SK-N-SH (cell line): ENCODE results near the gene BMP6. TPM values are rescaled to one million over a fixed set of nuclear protein-coding genes. Genes with fewer than 3 reads are reported as not detected.

ENCODE experiments used
- CTCF ChIA-PET: fragments of 300-600, 350-600 bp; formaldehyde crosslinking; extraction: SDS; loops from one replicate; lab custom pipeline; 2021; lab: Yijun Ruan, JAX
- POLR2A ChIA-PET: fragments of 350-600 bp; sonication (Branson Sonifier 250); formaldehyde crosslinking; extraction: SDS; loops from one replicate; lab custom pipeline; 2020; ENCODE audit warnings: antibody characterized with exemption, inconsistent platforms; lab: Yijun Ruan, JAX
- DNase-seq: peaks from one replicate; pipeline ENCODE4 v3.0.0; 2012
- H2AFZ ChIP-seq: fragments of 200-600 bp; sonication (generic); 2 replicates; pipeline ENCODE4 v1.8.1; 2016; ENCODE audit warnings: antibody characterized with exemption, mild to moderate bottlenecking, low read depth
- H3F3A ChIP-seq: fragments of 200-600 bp; sonication (generic); replicated peaks from 2 replicates; pipeline ENCODE3; 2016; ENCODE audit warnings: antibody characterized with exemption, mild to moderate bottlenecking; ENCODE audit not compliant: insufficient read depth
- H3K27ac ChIP-seq, 2 experiments: fragments of 200-500 bp in 1 of 2; fragments of 200-600 bp in 1 of 2; sonication (Bioruptor generic) in 1 of 2; sonication (generic), shearing (Covaris generic) in 1 of 2; 2 replicates each; pipeline versions ENCODE4 v1.5.1 to v1.6.1; 2014 to 2016; ENCODE audit warnings: low read depth in 2 of 2, inconsistent platforms in 1 of 2, low read length in 1 of 2, mild to moderate bottlenecking in 1 of 2, mixed read lengths in 1 of 2
- H3K27me3 ChIP-seq: fragments of 200-600 bp; sonication (generic), shearing (Covaris generic); 2 replicates; pipeline ENCODE4 v1.6.1; 2016; ENCODE audit warnings: mixed run types; ENCODE audit not compliant: insufficient read depth
- H3K36me3 ChIP-seq, 2 experiments: fragments of 200-500 bp in 1 of 2; fragments of 200-600 bp in 1 of 2; sonication (Bioruptor generic) in 1 of 2; sonication (generic) in 1 of 2; replicated peaks in 1 of 2; 2 replicates each; pipeline versions ENCODE3 to v1.5.1; 2014 to 2016; ENCODE audit warnings: low read length in 1 of 2, mild to moderate bottlenecking in 1 of 2; ENCODE audit not compliant: insufficient read depth in 2 of 2, control insufficient read depth in 1 of 2
- H3K4me1 ChIP-seq, 2 experiments: fragments of 200-500 bp in 1 of 2; fragments of 200-600 bp in 1 of 2; sonication (Bioruptor generic) in 1 of 2; sonication (generic), shearing (Covaris generic) in 1 of 2; 2 replicates each; pipeline versions ENCODE4 v1.5.1 to v1.6.1; 2014 to 2016; ENCODE audit warnings: low read depth in 1 of 2, low read length in 1 of 2, mixed run types in 1 of 2; ENCODE audit not compliant: insufficient read depth in 2 of 2, control insufficient read depth in 1 of 2
- H3K4me2 ChIP-seq: fragments of 200-600 bp; sonication (generic), shearing (Covaris generic); 2 replicates; pipeline ENCODE4 v1.6.1; 2017; ENCODE audit warnings: mixed run types
- H3K4me3 ChIP-seq, 2 experiments: fragments of 200-500 bp in 1 of 2; fragments of 200-600 bp in 1 of 2; sonication (Bioruptor generic) in 1 of 2; sonication (generic), shearing (Covaris generic) in 1 of 2; 2 replicates each; pipeline versions ENCODE4 v1.5.1 to v1.8.1; 2014 to 2016; ENCODE audit warnings: low read depth in 2 of 2, inconsistent platforms in 1 of 2, low read length in 1 of 2, mild to moderate bottlenecking in 1 of 2, mixed read lengths in 1 of 2, moderate library complexity in 1 of 2
- H3K79me2 ChIP-seq: fragments of 200-600 bp; sonication (generic); 2 replicates; pipeline ENCODE4 v1.8.1; 2017; ENCODE audit warnings: mild to moderate bottlenecking; ENCODE audit not compliant: insufficient read depth
- H3K9ac ChIP-seq: fragments of 200-600 bp; sonication (generic); 2 replicates; pipeline ENCODE4 v1.6.1; 2017; ENCODE audit warnings: mixed run types
- H3K9me2 ChIP-seq: fragments of 200-600 bp; sonication (generic); 2 replicates; pipeline ENCODE4 v1.6.1; 2017; ENCODE audit warnings: mixed run types
- H3K9me3 ChIP-seq: fragments of 200-600 bp; sonication (generic); 2 replicates; pipeline ENCODE4 v1.6.1; 2017; ENCODE audit warnings: mixed run types, mild to moderate bottlenecking, moderate library complexity
- H4K20me1 ChIP-seq: fragments of 200-600 bp; sonication (generic); 2 replicates; pipeline ENCODE4 v1.6.1; 2017; ENCODE audit warnings: mild to moderate bottlenecking, mixed run types; ENCODE audit not compliant: insufficient read depth
- ELF1 ChIP-seq: IDR thresholded peaks from 2 replicates; pipeline ENCODE4 v1.4.0; 2012
- EZH2phosphoT487 ChIP-seq: fragments of 200-600 bp; sonication (generic); IDR thresholded peaks from 2 replicates; pipeline ENCODE4 v1.6.1; 2017; ENCODE audit warnings: low read depth, mixed run types, mild to moderate bottlenecking, antibody characterized with exemption, moderate library complexity, borderline replicate concordance
- FOSL2 ChIP-seq: IDR thresholded peaks from 2 replicates; pipeline ENCODE4 v1.4.0; 2012; ENCODE audit warnings: low read depth, mild to moderate bottlenecking, moderate library complexity, borderline replicate concordance
- FOXJ3 ChIP-seq: sonication (generic); formaldehyde crosslinking; IDR thresholded peaks from 2 replicates; pipeline ENCODE4 v1.5.1; 2020; ENCODE audit warnings: mild to moderate bottlenecking, missing genetic modification reagents
- FOXM1 ChIP-seq: IDR thresholded peaks from 2 replicates; pipeline ENCODE4 v1.4.0; 2012; ENCODE audit warnings: low read depth, mild to moderate bottlenecking
- GABPA ChIP-seq: IDR thresholded peaks from 2 replicates; pipeline ENCODE4 v1.4.0; 2012; ENCODE audit warnings: low read depth, mild to moderate bottlenecking
- GATA2 ChIP-seq: sonication (generic); formaldehyde crosslinking; IDR thresholded peaks from 2 replicates; pipeline ENCODE4 v1.5.0; 2020; ENCODE audit warnings: mild to moderate bottlenecking, missing genetic modification reagents
- JUND ChIP-seq: IDR thresholded peaks from 2 replicates; pipeline ENCODE4 v1.4.0; 2012
- MEF2A ChIP-seq: IDR thresholded peaks from 2 replicates; pipeline ENCODE4 v1.4.0; 2012; ENCODE audit warnings: low read depth, borderline replicate concordance
- POLR2AphosphoS5 ChIP-seq: IDR thresholded peaks from 2 replicates; pipeline ENCODE4 v1.6.1; 2012; ENCODE audit warnings: low read depth, low read length
- RAD21 ChIP-seq: IDR thresholded peaks from 2 replicates; pipeline ENCODE4 v1.6.1; 2012; ENCODE audit warnings: mild to moderate bottlenecking, low read length
- SIN3A ChIP-seq: IDR thresholded peaks from 2 replicates; pipeline ENCODE4 v1.6.1; 2012; ENCODE audit warnings: low read depth, mild to moderate bottlenecking, low read length, moderate library complexity, borderline replicate concordance
- SMC3 ChIP-seq: IDR thresholded peaks from 2 replicates; pipeline ENCODE4 v1.6.1; 2012; ENCODE audit warnings: low read depth, low read length, improper control_type of control experiment
- TAF1 ChIP-seq: IDR thresholded peaks from 2 replicates; pipeline ENCODE4 v1.6.1; 2012; ENCODE audit warnings: low read depth, mild to moderate bottlenecking, low read length, moderate library complexity, borderline replicate concordance
- WGBS: methylation state at CpG from one replicate; pipeline ENCODE4 v1.1.6; 2017; ENCODE audit warnings: low lambda C conversion rate; 5-methylcytosine and 5-hydroxymethylcytosine counted together
- polyA plus RNA-seq, 3 experiments: library from polyadenylated mRNA; depleted of rRNA; stranded (reverse); fragments of >200 nt; gene quantifications; 2 replicates each; pipeline ENCODE4 v1.2.3, GENCODE V29; 2012
- TF ChIP-seq, protein P1 (sequence below): fragments of 150-350 bp; IDR thresholded peaks from 2 replicates; pipeline ENCODE4 v1.6.1; 2016; ENCODE audit warnings: mild to moderate bottlenecking, low read depth, low read length
- TF ChIP-seq, protein P2 (sequence below): IDR thresholded peaks from 2 replicates; pipeline ENCODE4 v1.4.0; 2012; ENCODE audit warnings: low read depth, borderline replicate concordance
- TF ChIP-seq, protein P3 (sequence below): fragments of 150-350 bp; IDR thresholded peaks from 2 replicates; pipeline ENCODE4 v1.6.1; 2017; ENCODE audit warnings: antibody characterized with exemption, low read length, low read depth, borderline replicate concordance
- TF ChIP-seq, protein P4 (sequence below): IDR thresholded peaks from 2 replicates; pipeline ENCODE4; 2012

Gene BMP6
- polyA plus RNA-seq, 1 of the 3 experiments (the other 2 are of a cell fraction) = not detected

DNA sequence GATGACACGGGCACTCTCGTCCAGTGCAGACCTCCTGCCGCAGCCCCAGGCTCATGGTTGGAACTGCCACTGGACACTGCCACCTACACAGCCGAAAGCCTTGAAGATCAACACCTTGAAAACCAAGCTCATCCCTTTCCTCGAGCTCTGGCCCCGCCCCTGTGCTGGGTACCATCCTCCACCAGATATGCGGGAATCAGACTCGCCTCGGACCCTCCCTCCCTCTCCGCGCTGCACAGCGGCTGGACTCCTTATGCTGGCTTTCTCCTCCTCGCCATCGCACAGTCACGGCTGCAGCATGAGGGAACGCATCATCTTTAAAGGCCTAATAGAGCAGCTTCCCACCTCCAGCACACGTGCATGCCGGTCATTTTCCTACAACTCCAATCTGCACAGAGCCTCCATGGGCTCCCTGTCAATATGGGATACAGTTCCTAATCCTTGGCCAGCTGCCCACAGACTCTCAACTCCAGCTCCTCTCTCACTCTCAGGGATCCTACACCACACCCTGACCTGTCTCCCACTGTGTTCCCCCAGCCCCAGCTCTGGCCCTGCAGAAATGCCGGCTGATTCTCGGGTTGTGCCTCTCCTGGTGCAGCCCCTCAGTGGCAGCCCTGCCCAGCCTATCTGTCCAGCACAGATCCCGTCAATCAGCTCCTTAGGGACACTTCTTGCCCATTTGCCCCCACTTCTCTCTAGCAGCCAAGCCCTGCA lies 161.5 kb downstream of the BMP6 start:
- Histone ChIP-seq H3K36me3 (peaks cover 72 to 97% of the 10 kb centered on the region in 2 experiments), H3K9ac (no peak overlapping the region), H3K79me2 (no peaks in the 10 kb centered on the region; the same call in 1 of the 2 replicates), H3K9me2 (no peaks in the 10 kb centered on the region), H3K4me2 (no peak overlapping the region), H3K4me3 (no peak overlapping the region), H3K9me3 (no peaks in the 10 kb centered on the region), H3K27ac (no peak overlapping the region), H3F3A (no peaks in the 10 kb centered on the region), H3K27me3 (no peaks in the 10 kb centered on the region), H3K4me1 (no peaks in the 10 kb centered on the region), H2AFZ (no peak overlapping the region), H4K20me1 (no peaks in the 10 kb centered on the region)
- DNase-seq = no peak
- ChIA-PET CTCF (no interaction called here), POLR2A (no interaction called here)
- TF ChIP-seq FOSL2 (no peak), POLR2AphosphoS5 (no peak), MEF2A (no peak), FOXJ3 (CRISPR knock-in tag) (no peak), GATA2 (no peak), EZH2phosphoT487 (no peak), FOXM1 (no peak), ELF1 (no peak), TAF1 (no peak), JUND (no peak), RAD21 (no peak), SIN3A (no peak)
- TF ChIP-seq, protein P1, sequence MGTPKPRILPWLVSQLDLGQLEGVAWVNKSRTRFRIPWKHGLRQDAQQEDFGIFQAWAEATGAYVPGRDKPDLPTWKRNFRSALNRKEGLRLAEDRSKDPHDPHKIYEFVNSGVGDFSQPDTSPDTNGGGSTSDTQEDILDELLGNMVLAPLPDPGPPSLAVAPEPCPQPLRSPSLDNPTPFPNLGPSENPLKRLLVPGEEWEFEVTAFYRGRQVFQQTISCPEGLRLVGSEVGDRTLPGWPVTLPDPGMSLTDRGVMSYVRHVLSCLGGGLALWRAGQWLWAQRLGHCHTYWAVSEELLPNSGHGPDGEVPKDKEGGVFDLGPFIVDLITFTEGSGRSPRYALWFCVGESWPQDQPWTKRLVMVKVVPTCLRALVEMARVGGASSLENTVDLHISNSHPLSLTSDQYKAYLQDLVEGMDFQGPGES = no peak
- WGBS = 98% methylated on average over 18 of the region's 21 CpGs

DNA sequence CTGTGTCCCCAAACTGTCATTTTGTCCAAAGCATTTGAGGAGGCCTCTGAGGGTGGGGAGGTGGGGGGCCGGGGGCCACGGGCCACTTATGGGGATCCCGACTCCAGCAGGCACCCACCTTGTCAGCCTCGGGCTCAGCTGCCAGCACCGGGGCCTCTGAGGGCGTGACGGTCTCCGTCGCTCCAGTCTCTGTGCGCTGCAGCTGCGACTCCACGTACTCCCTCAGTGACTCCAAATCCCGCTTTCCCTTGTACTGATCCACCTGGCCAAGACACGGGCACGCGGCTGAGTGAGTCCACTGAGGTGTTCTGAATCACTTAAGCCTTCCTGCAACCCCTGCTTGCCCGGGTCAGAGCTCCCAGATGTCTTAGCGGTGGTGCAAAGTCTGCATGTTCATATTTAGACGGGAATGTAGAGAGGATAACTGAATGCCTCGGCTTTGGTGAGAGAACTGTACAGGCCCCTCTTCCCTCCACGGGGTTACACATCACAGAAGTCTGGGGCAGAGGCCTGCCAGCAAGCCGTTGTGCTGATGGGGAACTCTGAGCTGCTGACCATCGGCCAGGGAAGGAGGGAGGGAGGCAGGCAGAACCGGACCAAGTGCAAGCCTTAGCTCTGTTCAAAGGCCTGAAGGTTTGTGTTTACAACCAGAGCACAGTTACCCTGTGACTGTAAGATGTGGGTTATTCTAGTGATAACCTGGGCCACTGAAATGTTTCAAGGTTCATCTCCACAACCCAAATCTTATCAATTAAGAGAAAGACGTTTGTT lies 162.9 kb downstream of the BMP6 start:
- Histone ChIP-seq H3K4me1 (no peaks in the 10 kb centered on the region), H3K27ac (no peak overlapping the region), H3K79me2 (no peaks in the 10 kb centered on the region; the same call in 1 of the 2 replicates), H4K20me1 (no peaks in the 10 kb centered on the region), H3K9ac (no peak overlapping the region), H3K27me3 (no peaks in the 10 kb centered on the region), H3K36me3 (peaks cover 60 to 97% of the 10 kb centered on the region in 2 experiments), H3F3A (no peaks in the 10 kb centered on the region), H3K4me2 (no peak overlapping the region), H3K4me3 (no peak overlapping the region), H3K9me3 (no peaks in the 10 kb centered on the region), H2AFZ (no peak overlapping the region), H3K9me2 (no peaks in the 10 kb centered on the region)
- CTCF ChIA-PET = interaction anchor here (1.1 kb wide), 1 partner anchor 21 kb away, joined by 3 read pairs; no protein-coding TSS in a partner anchor
- TF ChIP-seq SMC3 (no peak), SIN3A (no peak), MEF2A (no peak), GABPA (no peak)
- TF ChIP-seq, protein P2, sequence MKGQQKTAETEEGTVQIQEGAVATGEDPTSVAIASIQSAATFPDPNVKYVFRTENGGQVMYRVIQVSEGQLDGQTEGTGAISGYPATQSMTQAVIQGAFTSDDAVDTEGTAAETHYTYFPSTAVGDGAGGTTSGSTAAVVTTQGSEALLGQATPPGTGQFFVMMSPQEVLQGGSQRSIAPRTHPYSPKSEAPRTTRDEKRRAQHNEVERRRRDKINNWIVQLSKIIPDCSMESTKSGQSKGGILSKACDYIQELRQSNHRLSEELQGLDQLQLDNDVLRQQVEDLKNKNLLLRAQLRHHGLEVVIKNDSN = no peak
- TF ChIP-seq, protein P3, sequence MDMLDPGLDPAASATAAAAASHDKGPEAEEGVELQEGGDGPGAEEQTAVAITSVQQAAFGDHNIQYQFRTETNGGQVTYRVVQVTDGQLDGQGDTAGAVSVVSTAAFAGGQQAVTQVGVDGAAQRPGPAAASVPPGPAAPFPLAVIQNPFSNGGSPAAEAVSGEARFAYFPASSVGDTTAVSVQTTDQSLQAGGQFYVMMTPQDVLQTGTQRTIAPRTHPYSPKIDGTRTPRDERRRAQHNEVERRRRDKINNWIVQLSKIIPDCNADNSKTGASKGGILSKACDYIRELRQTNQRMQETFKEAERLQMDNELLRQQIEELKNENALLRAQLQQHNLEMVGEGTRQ = no peak
- TF ChIP-seq, protein P4, sequence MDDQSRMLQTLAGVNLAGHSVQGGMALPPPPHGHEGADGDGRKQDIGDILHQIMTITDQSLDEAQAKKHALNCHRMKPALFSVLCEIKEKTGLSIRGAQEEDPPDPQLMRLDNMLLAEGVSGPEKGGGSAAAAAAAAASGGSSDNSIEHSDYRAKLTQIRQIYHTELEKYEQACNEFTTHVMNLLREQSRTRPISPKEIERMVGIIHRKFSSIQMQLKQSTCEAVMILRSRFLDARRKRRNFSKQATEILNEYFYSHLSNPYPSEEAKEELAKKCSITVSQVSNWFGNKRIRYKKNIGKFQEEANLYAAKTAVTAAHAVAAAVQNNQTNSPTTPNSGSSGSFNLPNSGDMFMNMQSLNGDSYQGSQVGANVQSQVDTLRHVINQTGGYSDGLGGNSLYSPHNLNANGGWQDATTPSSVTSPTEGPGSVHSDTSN = no peak
- no peak for DNase-seq
- WGBS = 96% methylated on average over 25 of the region's 25 CpGs
- POLR2A ChIA-PET = no interaction called here
